ENCODE data around the gene GNPTG.

Gene GNPTG

DNA sequence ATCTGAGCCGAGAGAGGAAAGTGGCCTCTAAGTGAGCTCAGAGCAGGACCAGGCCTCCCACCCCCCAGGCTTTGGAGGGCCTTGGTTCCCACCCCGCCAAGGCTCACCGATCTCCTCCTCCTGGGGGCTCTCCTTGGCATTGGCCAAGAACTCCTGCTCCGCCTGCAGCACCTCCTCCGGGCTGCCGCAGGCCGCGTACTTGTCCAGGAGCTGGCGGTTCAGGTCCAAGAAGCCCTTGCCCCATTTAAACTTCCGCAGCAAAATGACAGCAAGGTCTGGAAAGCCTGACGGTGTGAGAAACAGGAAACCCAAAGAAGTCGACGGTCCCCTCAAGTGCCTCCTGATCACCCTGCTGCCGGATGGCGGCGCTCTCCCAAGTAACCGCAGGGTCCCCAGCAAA, 1.8 kb upstream of the GNPTG start:
- no peaks in the 10 kb centered on the region for H3K9me3 ChIP-seq (ENCODE audit: insufficient read depth, low read depth, low read length)
- no peak overlapping the region for H4K12ac ChIP-seq (ENCODE audit: low read depth, low read length)
- H3K4ac ChIP-seq (ENCODE audit: low read depth, low read length), result no peak overlapping the region
- no peak for DNase-seq
- no peak overlapping the region for H4K91ac ChIP-seq (ENCODE audit: low read depth, low read length)
- H3K79me1 ChIP-seq (ENCODE audit: low read length), result peaks cover 8% of the 10 kb centered on the region
- H3K4me1 ChIP-seq (ENCODE audit: control insufficient read depth in 1 of 2, insufficient read depth in 2 of 2, low read length in 2 of 2), result peaks cover 8 to 9% of the 10 kb centered on the region in 2 experiments
- no peak overlapping the region for H2AFZ ChIP-seq (ENCODE audit: insufficient read depth, low read length, poor library complexity)
- H2AK5ac ChIP-seq (ENCODE audit: low read length), result no peak overlapping the region
- no peaks in the 10 kb centered on the region for H3K27me3 ChIP-seq (ENCODE audit: insufficient read depth, low read length)
- H3K79me2 ChIP-seq (ENCODE audit: control insufficient read depth, insufficient read depth, low read length, poor library complexity), result peaks cover 9% of the 10 kb centered on the region
- H3K9ac ChIP-seq (ENCODE audit: low read length), result no peak overlapping the region
- H2BK120ac ChIP-seq (ENCODE audit: insufficient read depth, low read length, poor library complexity), result no peak overlapping the region
- H3K4me2 ChIP-seq (ENCODE audit: low read length), result no peak overlapping the region
- no peak overlapping the region for H2BK5ac ChIP-seq (ENCODE audit: low read depth, low read length, poor library complexity)
- H3K4me3 ChIP-seq (ENCODE audit: low read depth, low read length), result no peak overlapping the region
- no peak overlapping the region for H3K14ac ChIP-seq (ENCODE audit: low read length)
- H3K23ac ChIP-seq (ENCODE audit: low read length), result no peak overlapping the region
- H3K36me3 ChIP-seq (ENCODE audit: control insufficient read depth in 1 of 2, insufficient read depth in 2 of 2, low read length in 2 of 2), result peaks cover 31 to 32% of the 10 kb centered on the region in 2 experiments
- H4K8ac ChIP-seq (ENCODE audit: low read depth, low read length), result no peak overlapping the region
- H2BK12ac ChIP-seq (ENCODE audit: low read length), result no peak overlapping the region
- no peak overlapping the region for H3K18ac ChIP-seq (ENCODE audit: low read length)
- WGBS (ENCODE audit: extremely low coverage, insufficient coverage, insufficient read length), result no CpG with 5 or more reads among the region's 17 CpGs
- no peak overlapping the region for H3K27ac ChIP-seq (ENCODE audit: low read depth, low read length)

DNA sequence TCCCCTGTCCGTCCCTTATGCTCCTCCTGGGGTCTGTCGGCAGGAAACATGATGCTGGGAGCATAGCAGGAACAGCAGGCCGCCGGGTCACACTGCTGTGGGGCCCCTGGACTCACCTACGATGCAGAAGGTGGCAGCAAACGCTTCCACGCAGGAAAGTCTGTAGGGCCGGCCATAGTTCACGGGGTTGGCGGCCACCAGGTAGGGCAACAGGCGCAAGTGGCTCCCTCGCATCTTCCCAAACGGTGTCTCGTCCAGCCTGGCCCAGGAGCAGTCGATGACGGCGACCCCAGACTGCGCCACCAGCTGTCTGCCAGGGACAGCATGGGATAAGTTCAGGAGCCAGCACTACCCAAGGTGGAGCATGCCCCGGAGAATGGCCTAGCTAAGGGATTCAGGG, 1.0 kb upstream of the GNPTG start:
- Histone ChIP-seq H2BK12ac (ENCODE audit: low read length) (no peak overlapping the region), H2BK5ac (ENCODE audit: low read depth, low read length, poor library complexity) (no peak overlapping the region), H3K14ac (ENCODE audit: low read length) (no peak overlapping the region), H3K9me3 (ENCODE audit: insufficient read depth, low read depth, low read length) (no peaks in the 10 kb centered on the region), H3K4me3 (ENCODE audit: low read depth, low read length) (peak overlapping the region; percentile 97), H2AK5ac (ENCODE audit: low read length) (no peak overlapping the region), H3K27ac (ENCODE audit: low read depth, low read length) (no peak overlapping the region), H4K91ac (ENCODE audit: low read depth, low read length) (peak overlapping the region; percentile 64), H3K4me1 (ENCODE audit: control insufficient read depth in 1 of 2, insufficient read depth in 2 of 2, low read length in 2 of 2) (peaks cover 8 to 9% of the 10 kb centered on the region in 2 experiments), H3K36me3 (ENCODE audit: control insufficient read depth in 1 of 2, insufficient read depth in 2 of 2, low read length in 2 of 2) (peaks cover 31 to 32% of the 10 kb centered on the region in 2 experiments), H2BK120ac (ENCODE audit: insufficient read depth, low read length, poor library complexity) (no peak overlapping the region), H4K8ac (ENCODE audit: low read depth, low read length) (peak overlapping the region; percentile 73), H3K4ac (ENCODE audit: low read depth, low read length) (peak overlapping the region; percentile 75), H3K18ac (ENCODE audit: low read length) (no peak overlapping the region), H3K27me3 (ENCODE audit: insufficient read depth, low read length) (no peaks in the 10 kb centered on the region), H3K79me2 (ENCODE audit: control insufficient read depth, insufficient read depth, low read length, poor library complexity) (peaks cover 9% of the 10 kb centered on the region), H2AFZ (ENCODE audit: insufficient read depth, low read length, poor library complexity) (no peak overlapping the region), H3K9ac (ENCODE audit: low read length) (peak overlapping the region; percentile 95), H3K23ac (ENCODE audit: low read length) (no peak overlapping the region), H3K4me2 (ENCODE audit: low read length) (peak overlapping the region; percentile 89), H3K79me1 (ENCODE audit: low read length) (peaks cover 8% of the 10 kb centered on the region), H4K12ac (ENCODE audit: low read depth, low read length) (peak overlapping the region; percentile 13)
- WGBS (ENCODE audit: extremely low coverage, insufficient coverage, insufficient read length), result no CpG with 5 or more reads among the region's 19 CpGs
- DNase-seq, result no peak

DNA sequence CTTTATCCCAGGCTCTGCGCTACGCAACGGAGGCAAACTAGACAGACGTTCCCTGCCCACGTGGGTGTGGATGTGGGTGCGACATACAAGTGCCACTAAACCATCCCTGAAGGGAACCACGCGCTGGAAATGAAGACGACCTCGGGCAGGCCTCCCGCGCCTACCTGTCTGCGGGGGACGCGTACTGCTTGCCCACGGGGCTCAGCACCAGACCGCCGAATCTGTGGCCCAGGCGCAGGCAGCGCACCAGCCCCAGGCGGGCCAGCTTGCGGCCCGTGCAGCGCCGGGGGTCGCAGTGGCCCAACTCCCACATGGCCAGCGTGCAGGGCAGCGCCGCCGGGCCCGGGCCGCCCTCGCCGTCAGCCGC, 533 bp upstream of the GNPTG start:
- peak overlapping the region; percentile 45 for H4K12ac ChIP-seq (ENCODE audit: low read depth, low read length)
- H3K4me3 ChIP-seq (ENCODE audit: low read depth, low read length), result peak overlapping the region; percentile 97
- peaks cover 8% of the 10 kb centered on the region for H3K79me1 ChIP-seq (ENCODE audit: low read length)
- peak overlapping the region; percentile 21 for H3K18ac ChIP-seq (ENCODE audit: low read length)
- H3K23ac ChIP-seq (ENCODE audit: low read length), result no peak overlapping the region
- no peak overlapping the region for H2BK12ac ChIP-seq (ENCODE audit: low read length)
- no CpG with 5 or more reads among the region's 35 CpGs for WGBS (ENCODE audit: extremely low coverage, insufficient coverage, insufficient read length)
- H3K4me1 ChIP-seq (ENCODE audit: control insufficient read depth in 1 of 2, insufficient read depth in 2 of 2, low read length in 2 of 2), result peaks cover 8 to 9% of the 10 kb centered on the region in 2 experiments
- H3K27me3 ChIP-seq (ENCODE audit: insufficient read depth, low read length), result no peaks in the 10 kb centered on the region
- H3K9ac ChIP-seq (ENCODE audit: low read length), result peak overlapping the region; percentile 95
- no peak overlapping the region for H3K27ac ChIP-seq (ENCODE audit: low read depth, low read length)
- no peaks in the 10 kb centered on the region for H3K9me3 ChIP-seq (ENCODE audit: insufficient read depth, low read depth, low read length)
- H4K8ac ChIP-seq (ENCODE audit: low read depth, low read length), result peak overlapping the region; percentile 73
- H2BK5ac ChIP-seq (ENCODE audit: low read depth, low read length, poor library complexity), result no peak overlapping the region
- DNase-seq, result no peak
- H2AFZ ChIP-seq (ENCODE audit: insufficient read depth, low read length, poor library complexity), result peak overlapping the region; percentile 87
- peaks cover 31 to 32% of the 10 kb centered on the region in 2 experiments for H3K36me3 ChIP-seq (ENCODE audit: control insufficient read depth in 1 of 2, insufficient read depth in 2 of 2, low read length in 2 of 2)
- H3K4ac ChIP-seq (ENCODE audit: low read depth, low read length), result peak overlapping the region; percentile 75
- peak overlapping the region; percentile 62 for H2AK5ac ChIP-seq (ENCODE audit: low read length)
- H3K79me2 ChIP-seq (ENCODE audit: control insufficient read depth, insufficient read depth, low read length, poor library complexity), result peaks cover 13% of the 10 kb centered on the region
- H3K14ac ChIP-seq (ENCODE audit: low read length), result peak overlapping the region; percentile 56
- peak overlapping the region; percentile 89 for H3K4me2 ChIP-seq (ENCODE audit: low read length)
- peak overlapping the region; percentile 24 for H2BK120ac ChIP-seq (ENCODE audit: insufficient read depth, low read length, poor library complexity)
- H4K91ac ChIP-seq (ENCODE audit: low read depth, low read length), result peak overlapping the region; percentile 64

DNA sequence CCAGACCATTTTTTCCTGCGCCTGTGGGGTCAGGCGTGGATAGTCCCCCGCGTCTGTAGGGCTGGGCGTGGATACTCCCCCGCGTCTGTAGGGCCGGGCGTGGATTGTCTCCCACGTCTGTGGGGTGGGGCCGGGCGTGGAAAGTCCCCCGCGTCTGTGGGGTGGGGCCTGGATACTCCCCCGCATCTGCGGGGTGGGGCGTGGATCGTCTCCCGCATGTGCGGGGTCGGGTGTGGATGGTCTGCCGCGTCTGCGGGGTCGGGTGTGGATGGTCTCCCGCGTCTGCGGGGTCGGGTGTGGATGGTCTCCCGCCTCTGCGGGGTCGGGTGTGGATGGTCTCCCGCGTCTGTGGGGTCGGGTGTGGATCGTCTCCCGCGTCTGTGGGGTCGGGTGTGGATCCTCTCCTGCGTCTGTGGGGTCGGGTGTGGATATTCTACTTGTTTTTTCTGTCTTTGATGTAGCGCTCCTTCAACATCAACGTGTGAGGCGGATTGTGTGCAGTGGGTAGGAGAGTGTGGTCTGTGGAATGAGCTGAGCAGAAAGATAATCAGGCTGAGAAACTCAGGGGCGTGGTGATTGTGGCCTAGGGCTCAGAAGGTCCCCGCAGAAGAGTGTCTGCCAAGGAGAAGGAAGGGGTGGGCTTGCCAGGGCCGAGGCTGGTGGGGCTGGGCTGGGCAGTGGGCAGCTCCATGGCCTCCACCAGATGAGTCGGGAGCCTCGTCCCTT, 3.2 kb downstream of the GNPTG start:
- H4K12ac ChIP-seq (ENCODE audit: low read depth, low read length), result no peak overlapping the region
- no CpG with 5 or more reads among the region's 49 CpGs for WGBS (ENCODE audit: extremely low coverage, insufficient coverage, insufficient read length)
- no peaks in the 10 kb centered on the region for H3K9me3 ChIP-seq (ENCODE audit: insufficient read depth, low read depth, low read length)
- H3K4me3 ChIP-seq (ENCODE audit: low read depth, low read length), result no peak overlapping the region
- H3K27ac ChIP-seq (ENCODE audit: low read depth, low read length), result no peak overlapping the region
- peaks cover 6 to 12% of the 10 kb centered on the region in 2 experiments for H3K36me3 ChIP-seq (ENCODE audit: control insufficient read depth in 1 of 2, insufficient read depth in 2 of 2, low read length in 2 of 2)
- H3K9ac ChIP-seq (ENCODE audit: low read length), result no peak overlapping the region
- no peak overlapping the region for H2BK5ac ChIP-seq (ENCODE audit: low read depth, low read length, poor library complexity)
- no peak overlapping the region for H3K14ac ChIP-seq (ENCODE audit: low read length)
- peaks cover 8% of the 10 kb centered on the region for H3K79me1 ChIP-seq (ENCODE audit: low read length)
- DNase-seq, result no peak
- no peak overlapping the region for H2AFZ ChIP-seq (ENCODE audit: insufficient read depth, low read length, poor library complexity)
- no peak overlapping the region for H3K4me2 ChIP-seq (ENCODE audit: low read length)
- H3K79me2 ChIP-seq (ENCODE audit: control insufficient read depth, insufficient read depth, low read length, poor library complexity), result peaks cover 13% of the 10 kb centered on the region
- H3K27me3 ChIP-seq (ENCODE audit: insufficient read depth, low read length), result no peaks in the 10 kb centered on the region
- no peak overlapping the region for H3K18ac ChIP-seq (ENCODE audit: low read length)
- H2BK120ac ChIP-seq (ENCODE audit: insufficient read depth, low read length, poor library complexity), result no peak overlapping the region
- no peak overlapping the region for H4K8ac ChIP-seq (ENCODE audit: low read depth, low read length)
- H3K4me1 ChIP-seq (ENCODE audit: control insufficient read depth in 1 of 2, insufficient read depth in 2 of 2, low read length in 2 of 2), result peaks cover 8 to 9% of the 10 kb centered on the region in 2 experiments
- peak overlapping the region; percentile 48 for H3K4ac ChIP-seq (ENCODE audit: low read depth, low read length)
- no peak overlapping the region for H4K91ac ChIP-seq (ENCODE audit: low read depth, low read length)
- H3K23ac ChIP-seq (ENCODE audit: low read length), result no peak overlapping the region
- H2BK12ac ChIP-seq (ENCODE audit: low read length), result no peak overlapping the region
- H2AK5ac ChIP-seq (ENCODE audit: low read length), result no peak overlapping the region
